Hepatic stellate cell (primary cell): ENCODE data around the gene CACNA2D3.

Source experiments
- DNase-seq: peaks from one replicate; pipeline ENCODE4 v3.0.0; 2011; ENCODE audit warnings: low spot score

Gene CACNA2D3

DNA sequence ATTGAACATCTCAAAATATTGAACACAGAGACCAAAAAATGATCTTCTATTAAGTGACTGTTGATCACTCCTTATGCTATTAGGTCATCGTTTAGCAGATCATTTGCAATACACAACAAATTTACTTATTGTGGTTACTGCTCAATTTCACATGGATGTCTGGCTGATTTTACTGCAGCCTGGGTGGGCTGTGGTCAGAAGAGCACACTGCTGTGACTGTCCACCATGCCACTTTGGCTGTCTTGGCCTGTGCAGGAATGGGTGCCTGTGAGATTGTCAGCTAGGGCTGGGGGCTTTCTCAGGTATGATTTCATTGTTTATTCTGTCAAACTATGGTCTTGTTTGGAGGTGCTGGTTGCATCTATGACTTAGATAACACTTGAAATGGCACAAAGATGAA lies 885.6 kb downstream of the CACNA2D3 start:
- DNase-seq: no peak

DNA sequence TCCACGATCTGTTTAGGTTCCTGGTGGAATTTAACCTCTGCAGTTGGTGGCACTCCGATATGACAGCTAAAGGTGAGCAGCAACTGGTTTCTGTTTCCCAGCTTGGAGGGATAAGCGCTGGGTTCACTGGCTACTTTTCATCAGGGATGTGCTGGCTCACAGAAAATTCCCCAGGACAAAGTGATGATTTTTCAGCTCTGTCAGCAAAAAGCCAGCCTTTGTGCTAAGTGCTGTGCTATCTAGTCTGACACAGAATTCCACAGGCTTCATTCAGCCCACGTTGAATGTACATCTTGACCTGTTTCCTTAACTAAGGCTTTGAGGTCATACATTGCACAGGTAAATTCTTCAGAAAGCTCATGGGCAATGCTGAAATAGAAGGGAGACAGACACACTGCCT lies 887.0 kb downstream of the CACNA2D3 start:
- DNase-seq: no peak

DNA sequence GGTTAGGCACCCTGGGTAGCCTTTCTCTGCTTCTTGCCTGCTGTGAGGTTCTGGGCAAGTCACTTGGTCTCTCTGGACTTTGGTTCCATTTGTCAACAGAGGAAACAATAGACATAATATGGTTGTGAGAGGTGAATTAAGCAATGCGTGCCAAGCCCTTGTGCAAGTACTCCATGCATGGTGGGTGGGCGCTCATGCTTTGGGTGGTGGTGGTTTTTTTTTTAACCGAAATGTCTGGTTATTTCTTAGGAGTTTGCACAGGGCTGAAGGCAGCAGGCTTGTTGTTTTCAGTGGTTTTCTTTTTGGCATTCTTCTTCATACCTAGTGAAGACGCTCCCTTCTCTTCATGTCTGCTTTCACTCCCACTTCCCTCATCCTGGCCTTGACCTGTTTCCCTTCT lies 889.7 kb downstream of the CACNA2D3 start:
- DNase-seq: no peak

DNA sequence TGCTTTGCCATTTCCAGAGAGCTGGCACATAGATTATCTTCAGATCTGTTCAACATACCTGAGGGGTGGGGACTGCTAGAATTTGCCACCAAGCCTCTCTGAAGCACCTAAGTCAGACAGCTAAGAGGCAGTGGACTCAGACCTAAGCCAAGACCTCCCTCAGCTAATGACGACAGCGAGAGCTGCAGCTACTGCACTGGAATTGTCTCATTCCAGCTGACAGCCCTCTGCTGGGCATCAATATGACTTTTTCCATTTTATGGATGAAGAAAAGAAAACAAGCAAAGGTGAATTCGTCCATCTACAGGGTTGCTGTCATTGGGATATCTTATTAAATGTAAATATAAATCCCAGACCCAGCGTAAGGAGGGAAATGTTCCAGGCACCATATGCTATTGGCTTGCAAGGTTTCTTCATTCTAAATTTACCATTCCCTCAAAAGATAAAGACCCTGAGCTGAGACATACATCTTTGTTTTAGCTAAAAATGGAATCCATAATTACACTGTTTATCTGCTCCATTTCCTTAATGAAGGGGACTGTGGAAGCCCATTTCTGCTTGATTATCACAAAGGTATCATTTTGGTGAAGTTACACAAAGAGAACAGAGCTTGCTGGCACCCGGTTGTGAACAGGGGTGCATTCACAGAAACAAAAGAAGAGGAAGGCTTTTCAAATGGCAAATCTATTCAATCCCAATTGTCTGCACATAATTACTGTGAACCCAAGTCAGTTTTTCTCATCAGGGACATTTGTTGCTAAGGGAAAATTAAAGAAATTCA lies 891.0 kb downstream of the CACNA2D3 start:
- DNase-seq: peak; percentile 26

DNA sequence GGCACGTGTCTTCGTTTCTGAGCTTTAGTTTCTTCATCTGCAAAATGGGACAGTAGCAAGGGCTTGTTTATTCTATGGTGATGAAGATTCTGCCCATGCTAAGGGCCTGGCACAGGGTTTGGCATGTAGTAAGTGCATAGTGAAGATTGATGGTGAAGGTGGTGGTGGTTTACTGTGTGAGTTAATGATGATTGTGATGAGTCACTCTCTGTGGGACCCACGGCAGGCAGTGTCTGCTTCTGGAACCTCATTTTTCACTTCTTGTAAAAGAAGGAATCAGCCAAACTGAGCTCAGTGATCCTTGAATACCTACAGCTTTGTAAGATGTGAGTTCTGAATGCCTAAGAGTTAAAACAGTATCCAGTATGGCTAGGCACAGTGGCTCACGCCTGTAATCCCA lies 891.7 kb downstream of the CACNA2D3 start:
- no peak for DNase-seq

DNA sequence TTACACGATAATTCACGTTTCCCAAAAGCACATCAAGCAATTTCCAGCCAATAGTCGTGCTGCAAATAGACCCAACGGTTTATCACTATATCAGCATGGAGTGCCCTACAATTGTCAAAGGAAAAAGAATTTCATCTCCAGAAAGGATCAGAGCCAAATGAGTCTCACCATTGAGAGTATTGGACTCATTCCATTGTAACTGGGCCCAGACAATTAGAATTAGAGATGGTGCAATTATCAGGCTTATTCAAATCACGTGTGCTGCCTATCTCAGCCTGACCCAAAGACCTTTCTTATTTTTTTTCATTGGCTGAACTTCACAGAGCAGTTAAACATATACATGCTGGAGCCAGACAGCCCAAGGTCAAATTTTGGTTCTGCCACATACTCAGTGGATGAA lies 892.6 kb downstream of the CACNA2D3 start:
- DNase-seq: no peak

DNA sequence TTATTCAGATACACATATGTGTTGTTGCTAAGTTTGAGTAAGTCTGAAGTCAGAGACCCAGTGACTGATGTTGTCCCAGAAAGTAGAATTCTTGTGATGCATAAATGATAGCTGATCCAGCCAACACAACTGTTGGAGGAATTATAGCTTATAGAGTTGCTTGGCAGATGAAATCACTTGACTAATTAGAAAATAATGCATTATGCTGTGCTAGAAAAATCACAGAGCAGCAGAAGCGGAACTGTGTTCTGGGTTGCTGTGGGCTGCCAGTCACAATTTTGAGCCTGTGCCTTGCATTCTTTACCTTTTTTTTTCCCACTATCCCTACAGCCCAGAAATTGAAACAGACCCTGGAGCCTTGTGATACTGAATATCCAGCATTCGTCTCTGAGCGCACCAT lies 895.5 kb downstream of the CACNA2D3 start:
- no peak for DNase-seq

DNA sequence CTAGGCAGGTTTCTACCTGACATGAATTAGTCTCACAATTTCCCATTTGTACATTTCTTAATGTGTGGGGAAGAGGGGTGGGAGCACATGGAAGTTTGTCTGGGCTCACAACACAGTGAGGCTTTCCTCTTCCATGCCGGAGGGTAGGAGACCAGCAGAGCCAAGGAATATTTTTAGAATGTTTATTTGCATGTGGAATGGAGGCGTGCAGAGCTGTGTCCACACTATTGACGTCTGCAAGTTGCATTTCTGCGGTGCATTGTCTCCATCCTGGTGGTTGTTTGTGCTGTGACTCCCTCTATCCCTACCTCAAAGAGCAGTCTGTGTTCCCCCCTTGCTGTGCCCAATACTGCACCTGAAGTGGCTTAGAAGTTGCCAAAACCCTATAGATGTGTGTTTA lies 908.6 kb downstream of the CACNA2D3 start:
- DNase-seq: no peak

DNA sequence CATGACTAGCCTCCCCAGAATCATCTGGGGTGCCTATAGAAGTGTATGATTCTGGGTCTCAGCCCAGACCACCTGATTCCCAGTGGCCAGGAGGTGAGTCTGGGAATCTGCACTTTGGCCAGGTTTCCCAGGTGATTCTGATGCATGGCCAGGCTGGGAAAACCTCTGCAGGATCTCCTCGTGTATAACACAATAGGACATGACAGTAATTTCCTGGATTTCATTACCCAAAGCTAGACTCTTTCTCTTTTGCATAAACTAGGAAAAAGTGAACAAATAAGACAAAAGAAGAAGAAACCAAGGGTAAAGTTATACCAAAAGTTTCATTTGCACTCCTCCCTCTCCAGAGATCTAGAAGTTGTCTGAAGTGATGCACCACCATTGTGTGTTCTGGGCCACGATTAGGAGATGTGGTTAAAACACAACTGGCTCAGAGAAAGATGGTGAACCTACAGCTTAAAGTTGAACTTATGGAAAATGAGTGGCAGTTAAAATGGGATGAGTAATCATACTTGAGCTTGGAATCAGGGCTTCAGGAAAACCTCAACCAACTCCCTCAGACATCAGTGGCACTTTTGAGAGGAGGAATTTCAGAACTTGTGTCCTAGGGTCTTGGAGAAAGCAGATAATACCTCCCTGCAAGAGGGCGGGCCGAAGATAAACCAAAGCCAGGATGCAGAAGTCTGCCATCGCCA lies 914.7 kb downstream of the CACNA2D3 start:
- no peak for DNase-seq

DNA sequence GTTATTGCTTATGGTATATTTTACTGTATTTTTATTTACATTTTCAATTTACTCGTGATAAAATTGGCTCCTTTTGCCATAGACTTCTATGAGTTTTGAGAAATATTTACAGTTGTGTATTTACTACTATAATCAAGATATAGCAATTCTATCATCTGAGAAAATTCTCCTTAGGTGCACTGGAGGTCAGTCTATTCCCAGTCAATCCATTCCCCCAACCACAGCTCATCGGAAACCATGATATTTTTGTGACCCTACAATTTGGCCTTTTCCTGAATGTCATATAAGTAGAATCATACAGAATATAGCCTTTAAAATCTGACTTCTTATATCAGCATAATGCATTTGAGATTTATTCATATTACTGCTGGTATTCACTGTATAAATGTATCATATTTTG lies 920.2 kb downstream of the CACNA2D3 start:
- DNase-seq: peak; percentile 12

DNA sequence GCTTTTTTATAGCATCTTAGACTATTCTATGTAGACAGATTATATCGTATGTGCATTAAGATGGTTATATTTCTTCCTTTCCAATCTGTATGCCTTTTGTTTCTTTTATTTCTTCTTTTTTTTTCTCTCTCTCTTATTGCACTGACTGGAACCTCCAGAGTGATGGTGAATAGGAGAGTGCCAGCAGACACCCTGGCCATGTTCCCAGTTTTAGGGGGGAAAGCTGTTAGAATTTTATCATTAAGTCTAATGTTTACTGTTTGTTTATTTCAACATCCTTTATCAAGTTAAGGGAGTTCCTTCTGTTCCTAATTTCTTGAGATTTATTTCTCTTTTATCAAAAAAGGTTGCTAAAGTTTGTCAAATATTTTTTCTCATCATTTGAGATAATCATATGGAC lies 922.1 kb downstream of the CACNA2D3 start:
- DNase-seq: no peak

DNA sequence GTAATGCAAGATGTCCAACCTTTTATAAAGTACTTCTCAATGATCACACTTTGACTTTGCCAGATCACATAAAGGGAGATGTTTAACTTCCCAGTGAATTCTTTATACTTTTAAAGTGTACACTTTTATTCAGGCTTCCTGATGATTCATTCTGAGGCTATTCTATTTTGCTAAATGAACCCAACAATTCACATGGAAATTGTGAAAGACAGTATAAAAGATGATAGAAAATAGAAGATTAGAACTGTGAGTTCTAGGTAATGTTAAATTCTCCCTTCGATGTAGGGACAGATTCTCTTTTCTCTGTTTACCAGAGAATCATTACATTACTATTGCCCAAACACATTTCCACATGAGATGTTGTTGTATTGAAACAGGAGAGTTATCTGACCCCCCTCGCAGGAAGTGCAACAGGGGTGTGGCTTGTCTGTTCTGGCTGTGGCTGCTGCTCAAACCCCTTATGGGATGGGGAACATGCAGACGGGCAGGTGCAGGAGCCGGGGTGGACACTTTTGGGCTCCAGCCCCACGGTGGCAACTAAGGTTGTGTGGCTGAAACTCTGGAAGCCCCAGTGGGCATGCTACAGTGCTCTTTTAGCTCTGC lies 936.8 kb downstream of the CACNA2D3 start:
- no peak for DNase-seq

DNA sequence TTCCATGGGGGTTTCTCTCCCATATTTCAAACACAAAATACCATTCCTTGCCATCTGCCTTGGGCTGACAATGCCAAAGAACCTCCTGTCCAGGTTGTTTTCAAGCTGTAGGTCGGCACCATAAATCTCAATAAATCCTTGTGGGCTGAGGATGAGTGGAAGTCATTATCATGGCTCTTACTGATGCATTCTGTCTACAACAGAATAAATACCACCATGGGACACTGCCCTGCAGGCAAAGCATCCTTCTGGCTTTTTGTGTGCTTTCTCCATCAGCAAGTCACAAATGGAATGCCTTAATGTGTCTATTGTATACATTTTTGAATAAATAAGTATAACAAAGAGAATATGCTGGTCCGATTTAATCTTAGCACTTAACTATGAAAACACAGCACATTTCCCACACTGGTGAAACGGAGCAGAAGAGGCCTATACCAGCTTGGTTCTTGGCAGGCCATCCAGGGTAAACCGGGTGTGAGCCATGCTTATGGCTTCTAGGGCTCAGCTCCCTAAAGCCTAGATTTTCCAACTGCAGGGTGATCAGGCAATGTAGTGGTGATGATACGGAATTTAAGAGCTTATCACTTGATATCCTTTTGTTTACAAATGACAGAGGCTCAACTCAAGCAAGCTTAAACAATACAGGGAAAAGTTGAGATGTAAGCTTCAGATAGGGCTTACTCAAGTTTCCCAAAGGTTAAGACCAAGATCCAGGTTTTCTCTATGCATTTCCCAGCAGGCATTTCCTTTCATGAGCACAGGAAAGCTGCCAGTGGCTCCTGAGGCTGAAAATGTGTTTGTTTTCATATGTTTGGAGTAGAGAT lies 938.8 kb downstream of the CACNA2D3 start:
- DNase-seq: no peak

DNA sequence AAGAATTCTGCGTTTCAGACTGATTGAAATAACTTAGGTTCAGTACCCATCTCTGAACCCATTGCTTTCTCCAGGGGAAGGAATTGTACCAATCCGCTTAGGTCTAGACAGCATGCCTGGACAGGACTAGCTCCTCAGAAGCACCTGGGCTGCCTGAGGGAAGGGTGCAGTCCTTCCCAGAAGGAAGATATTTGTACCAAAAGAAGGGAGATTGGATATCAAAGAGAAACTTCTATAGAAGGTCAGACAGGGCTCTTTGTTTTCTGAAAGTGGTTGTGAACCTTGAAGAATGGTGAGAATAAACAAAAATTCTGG lies 939.3 kb downstream of the CACNA2D3 start:
- DNase-seq: no peak

DNA sequence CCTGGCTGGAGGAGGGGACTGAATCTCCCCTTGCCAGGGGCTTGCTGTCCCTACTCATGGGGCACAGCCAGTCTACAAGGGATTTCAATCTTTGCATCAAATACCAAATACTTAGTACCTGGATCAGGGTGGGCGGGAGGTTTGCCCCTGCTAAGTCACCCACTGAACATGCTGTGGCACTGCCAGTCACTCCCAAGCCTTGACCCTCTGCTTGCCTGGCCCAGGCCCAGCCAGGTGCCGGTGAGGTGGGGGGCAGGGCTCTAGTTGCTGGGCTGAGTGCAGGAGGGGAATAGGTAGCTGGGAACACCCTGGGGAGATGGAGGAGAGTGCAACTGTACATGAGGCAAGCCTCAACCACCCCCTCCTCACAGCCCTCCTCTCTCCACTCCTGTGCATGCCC lies 941.8 kb downstream of the CACNA2D3 start:
- DNase-seq: no peak

DNA sequence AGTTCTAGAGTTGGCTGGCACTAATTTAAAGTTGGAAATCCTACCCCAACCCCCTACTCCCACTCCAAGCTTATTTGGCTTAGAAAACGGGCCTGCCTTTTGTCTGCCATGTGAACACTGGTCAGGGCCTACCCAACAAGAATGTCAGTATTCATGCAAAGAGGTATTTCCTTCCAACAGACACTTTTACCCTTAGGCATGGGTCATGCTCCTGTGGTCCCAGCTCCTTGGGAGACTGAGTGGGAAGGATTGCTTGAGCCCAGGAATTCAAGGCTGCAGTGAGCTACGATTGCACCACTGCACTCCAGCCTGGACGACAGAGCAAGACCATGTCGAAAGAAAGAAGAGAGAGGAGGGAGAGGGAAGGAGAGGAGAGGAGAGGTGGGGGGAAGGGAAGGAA lies 943.0 kb downstream of the CACNA2D3 start:
- DNase-seq: no peak

DNA sequence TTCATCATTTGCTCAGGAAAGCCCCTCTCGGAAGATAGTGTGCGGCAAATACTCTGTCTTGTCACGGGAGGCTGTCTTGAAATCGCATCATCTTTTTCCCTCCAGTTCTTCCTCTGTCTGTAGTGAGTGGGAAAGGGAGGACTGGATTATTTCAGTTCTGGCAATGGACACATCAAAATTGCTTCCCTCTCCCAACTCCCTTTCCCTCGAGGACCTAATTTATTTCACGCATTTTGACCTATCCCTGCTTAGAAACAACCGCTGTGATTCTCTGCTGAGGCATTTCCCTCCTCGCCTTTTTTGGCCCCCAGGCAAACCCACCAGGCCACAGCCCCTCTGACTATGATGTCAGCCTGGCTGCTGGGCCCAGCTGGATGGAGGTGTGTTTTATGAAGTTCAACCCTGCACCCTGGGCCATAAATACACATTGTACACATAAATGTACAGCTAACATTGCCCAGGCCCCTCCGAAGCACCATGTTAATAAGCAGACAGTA lies 944.2 kb downstream of the CACNA2D3 start:
- DNase-seq: no peak

DNA sequence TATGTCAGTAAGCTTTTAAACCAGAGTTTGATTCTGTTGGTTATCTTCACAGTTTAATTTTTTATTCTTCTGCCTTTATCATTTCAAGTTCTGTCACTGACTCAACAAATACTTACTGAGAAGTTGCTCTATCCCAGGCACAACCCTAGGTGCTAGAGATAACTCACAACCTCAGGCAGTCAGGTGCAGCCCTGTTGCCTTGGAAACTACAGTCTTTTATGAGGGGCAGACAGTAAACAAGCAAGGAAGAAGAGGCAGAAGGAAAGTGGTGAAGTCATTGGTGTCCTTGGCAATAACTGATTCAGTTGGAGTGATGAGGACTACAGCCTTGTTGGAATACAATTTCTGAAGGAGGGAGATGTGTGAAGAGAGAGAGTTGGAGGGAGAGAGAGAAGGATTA lies 947.6 kb downstream of the CACNA2D3 start:
- no peak for DNase-seq

DNA sequence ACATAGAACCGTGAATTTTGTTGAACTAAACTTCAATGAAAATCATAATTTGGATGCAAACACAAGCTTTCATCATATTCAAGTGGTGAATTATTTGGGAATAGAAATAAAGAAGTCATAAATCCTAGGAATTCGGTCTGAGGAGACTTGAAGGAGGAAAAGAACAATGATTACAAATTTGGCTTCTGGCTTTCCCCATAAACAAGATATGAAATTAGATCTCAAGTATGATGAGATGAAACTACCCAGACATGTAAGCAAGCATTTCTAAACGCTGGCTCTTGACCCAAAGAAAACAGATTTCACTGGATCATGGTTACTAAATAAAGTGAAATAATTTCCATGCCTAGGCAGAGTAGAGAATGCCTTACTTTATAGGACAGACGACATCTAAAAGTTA lies 952.4 kb downstream of the CACNA2D3 start:
- no peak for DNase-seq

DNA sequence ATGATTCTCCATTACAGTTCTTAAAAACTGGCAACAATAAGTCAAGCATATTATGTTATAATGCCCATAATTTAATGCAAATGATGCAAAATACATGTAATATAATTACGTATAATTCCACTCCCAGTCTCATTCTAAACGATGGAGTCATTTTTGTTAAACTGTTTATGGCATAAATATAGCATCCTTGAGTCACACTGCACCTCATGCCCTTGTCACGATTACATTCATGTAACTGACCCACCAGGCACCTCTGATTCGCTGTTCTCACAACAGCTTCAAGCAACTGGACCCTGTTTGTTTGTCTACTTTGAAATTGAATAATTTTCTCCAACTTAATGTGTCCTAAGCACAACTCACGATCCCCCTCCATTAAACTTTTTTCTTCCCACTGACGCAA lies 953.5 kb downstream of the CACNA2D3 start:
- no peak for DNase-seq

DNA sequence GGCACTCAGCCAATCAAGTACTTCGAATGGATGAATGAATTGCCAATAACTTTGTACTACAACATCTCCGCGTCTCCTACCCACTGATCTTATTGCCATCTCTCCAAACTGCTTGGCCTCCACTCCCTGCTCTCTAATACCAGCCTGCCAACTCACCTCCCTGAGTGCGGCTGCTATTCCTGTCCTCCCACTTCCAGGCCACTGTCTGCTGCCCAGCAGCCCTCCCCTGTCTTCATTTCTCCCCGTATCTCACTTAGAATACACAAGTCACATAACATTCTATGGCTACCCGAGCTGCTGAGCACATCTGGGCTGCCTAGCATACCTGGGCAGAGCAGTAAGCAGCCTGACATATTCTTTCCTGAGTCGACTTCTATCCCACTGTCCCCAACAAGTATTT lies 955.4 kb downstream of the CACNA2D3 start:
- DNase-seq: no peak

DNA sequence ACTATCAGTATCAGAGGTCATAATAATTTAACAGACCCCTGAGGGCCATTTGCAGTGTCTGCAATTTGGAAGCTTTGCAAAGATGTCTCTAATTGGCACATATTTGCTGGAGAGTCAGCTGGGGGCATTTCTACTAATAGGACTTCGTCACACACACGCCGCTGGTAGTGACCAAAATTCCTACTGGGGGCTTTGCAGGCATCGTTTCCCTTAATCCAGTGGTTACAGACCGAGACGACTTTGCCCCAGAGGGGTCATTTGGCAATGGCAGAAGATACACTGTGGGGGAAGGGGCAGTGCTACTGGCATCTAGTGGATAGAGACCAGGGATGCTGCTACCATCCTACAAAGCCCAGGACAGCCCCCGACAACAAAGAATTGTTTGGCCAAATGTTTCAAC lies 956.5 kb downstream of the CACNA2D3 start:
- no peak for DNase-seq

DNA sequence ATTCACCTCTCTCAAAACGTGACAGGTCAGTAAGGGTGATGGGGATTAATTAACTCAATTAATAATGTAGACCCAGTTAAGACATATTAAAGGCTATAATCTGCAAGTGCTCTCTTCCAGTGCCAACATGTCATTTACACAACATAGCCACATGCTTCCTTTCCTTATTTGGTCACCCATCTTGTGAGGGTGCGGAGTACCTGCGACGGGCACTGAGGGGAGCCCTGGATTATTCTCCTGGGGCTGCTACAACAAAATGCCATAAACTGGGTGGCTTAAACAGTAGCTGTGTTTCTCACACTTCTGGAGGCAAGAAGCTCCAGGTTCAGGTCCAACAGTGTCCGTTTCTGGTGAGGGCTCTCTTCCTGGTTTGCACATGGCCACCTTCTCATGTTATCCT lies 962.9 kb downstream of the CACNA2D3 start:
- DNase-seq: no peak
